KOPT-K1 (cell line): Measurements from ENCODE around the gene MXD4.
"Not testable (repeated sequence)": the region's sequence is repeated elsewhere in the genome, so short reads cannot be mapped to it uniquely, and the experiment has no call there.

ENCODE experiments used
- H3K27ac ChIP-seq: fragments of 200-600 bp; sonication (generic); 2 replicates; pipeline ENCODE4 v1.5.1; 2016; ENCODE audit warnings: antibody characterized with exemption, mild to moderate bottlenecking, low read depth, low read length; ENCODE audit not compliant: poor library complexity, severe bottlenecking
- H3K36me3 ChIP-seq: fragments of 200-600 bp; sonication (generic); 2 replicates; pipeline ENCODE4 v1.5.1; 2017; ENCODE audit warnings: antibody characterized with exemption, mild to moderate bottlenecking, low read length, moderate library complexity; ENCODE audit not compliant: insufficient read depth
- H3K9me3 ChIP-seq: fragments of 200-600 bp; sonication (generic); 2 replicates; pipeline ENCODE4 v1.5.1; 2017; ENCODE audit warnings: antibody characterized with exemption, low read length, mild to moderate bottlenecking; ENCODE audit not compliant: insufficient read depth, poor library complexity, severe bottlenecking

The MXD4 gene

GRCh38 chr4:2246384-2247127 lies 15.4 kb downstream of the MXD4 start:
- Histone ChIP-seq H3K9me3 (no peaks in the 10 kb centered on the region), H3K36me3 (no peaks in the 10 kb centered on the region; the same call in 1 of the 2 replicates), H3K27ac (no peak overlapping the region)

- no peak overlapping the region for H3K27ac ChIP-seq
- no peaks in the 10 kb centered on the region for H3K9me3 ChIP-seq
- no peaks in the 10 kb centered on the region; the same call in 1 of the 2 replicates for H3K36me3 ChIP-seq
Observed at GRCh38 chr4:2245787-2246275, 16.1 kb downstream of the MXD4 start.

- Histone ChIP-seq H3K9me3 (no peaks in the 10 kb centered on the region), H3K36me3 (peaks cover 3% of the 10 kb centered on the region), H3K27ac (no peak overlapping the region)
Observed at GRCh38 chr4:2245057-2245786, 16.7 kb downstream of the MXD4 start.

GRCh38 chr4:2243681-2244380 lies 18.1 kb downstream of the MXD4 start:
- Histone ChIP-seq H3K9me3 (no peaks in the 10 kb centered on the region), H3K36me3 (peaks cover 17% of the 10 kb centered on the region), H3K27ac (no peak overlapping the region)

GRCh38 chr4:2241410-2242353 lies 20.2 kb downstream of the MXD4 start, which contains the start of the genes HAUS3 and POLN:
Gene HAUS3, minus strand, starts transcription at chr4:2242121. Its CDS starts 1,175 bp downstream, at chr4:2240946.
Gene POLN, minus strand, starts transcription at chr4:2242121. Its CDS starts 12,890 bp downstream, at chr4:2229231.
- Histone ChIP-seq H3K36me3 (peaks cover 37% of the 10 kb centered on the region), H3K27ac (peak within 1 kb of the TSS; percentile 74), H3K9me3 (no peaks in the 10 kb centered on the region)

- Histone ChIP-seq H3K9me3 (no peaks in the 10 kb centered on the region), H3K27ac (peak overlapping the region; percentile 74), H3K36me3 (peaks cover 43% of the 10 kb centered on the region)
Observed at GRCh38 chr4:2241003-2241402, 20.9 kb downstream of the MXD4 start.

- Histone ChIP-seq H3K36me3 (peaks cover 82% of the 10 kb centered on the region), H3K27ac (no peak overlapping the region), H3K9me3 (no peaks in the 10 kb centered on the region)
Observed at GRCh38 chr4:2236944-2237666, 24.8 kb downstream of the MXD4 start.

- H3K27ac ChIP-seq: no peak overlapping the region
- H3K9me3 ChIP-seq: no peaks in the 10 kb centered on the region
- H3K36me3 ChIP-seq: peaks cover 93% of the 10 kb centered on the region
Observed at GRCh38 chr4:2231082-2231481, 30.8 kb downstream of the MXD4 start.

- no peaks in the 10 kb centered on the region for H3K9me3 ChIP-seq
- H3K36me3 ChIP-seq: peaks cover 74% of the 10 kb centered on the region
- H3K27ac ChIP-seq: no peak overlapping the region
Observed at GRCh38 chr4:2226261-2226660, 35.6 kb downstream of the MXD4 start.

- no peak overlapping the region for H3K27ac ChIP-seq
Observed at GRCh38 chr4:2222838-2223237, 39.1 kb downstream of the MXD4 start.

GRCh38 chr4:2221378-2221777 lies 40.5 kb downstream of the MXD4 start:
- H3K36me3 ChIP-seq: peaks cover 31% of the 10 kb centered on the region
- H3K27ac ChIP-seq, H3K9me3 ChIP-seq: not testable (repeated sequence)

More at GRCh38 chr4:2222838-2223237, 39.1 kb downstream of the MXD4 start:
- Histone ChIP-seq H3K9me3 (no peaks in the 10 kb centered on the region), H3K36me3 (peaks cover 45% of the 10 kb centered on the region)

GRCh38 chr4:2220016-2220630 lies 41.8 kb downstream of the MXD4 start:
- H3K36me3 ChIP-seq: peaks cover 25% of the 10 kb centered on the region
- H3K27ac ChIP-seq: no peak overlapping the region
- no peaks in the 10 kb centered on the region for H3K9me3 ChIP-seq

GRCh38 chr4:2219233-2219760 lies 42.6 kb downstream of the MXD4 start:
- Histone ChIP-seq H3K36me3 (peaks cover 25% of the 10 kb centered on the region), H3K27ac (no peak overlapping the region), H3K9me3 (no peaks in the 10 kb centered on the region)
